Astrocyte (in vitro differentiated cells and primary cell): ENCODE results near the gene CDH8.

ENCODE experiments used
- EZH2 ChIP-seq: IDR thresholded peaks from 2 replicates; pipeline ENCODE4 v1.6.1; 2012; ENCODE audit warnings: mild to moderate bottlenecking, low read length, inconsistent platforms; ENCODE audit not compliant: insufficient read depth
- TF ChIP-seq, protein P1 (sequence below): IDR thresholded peaks from 2 replicates; pipeline ENCODE4 v1.5.1; 2011; ENCODE audit warnings: low read depth, mild to moderate bottlenecking, inconsistent platforms, low read length, moderate library complexity; ENCODE audit not compliant: insufficient read depth

DNA sequence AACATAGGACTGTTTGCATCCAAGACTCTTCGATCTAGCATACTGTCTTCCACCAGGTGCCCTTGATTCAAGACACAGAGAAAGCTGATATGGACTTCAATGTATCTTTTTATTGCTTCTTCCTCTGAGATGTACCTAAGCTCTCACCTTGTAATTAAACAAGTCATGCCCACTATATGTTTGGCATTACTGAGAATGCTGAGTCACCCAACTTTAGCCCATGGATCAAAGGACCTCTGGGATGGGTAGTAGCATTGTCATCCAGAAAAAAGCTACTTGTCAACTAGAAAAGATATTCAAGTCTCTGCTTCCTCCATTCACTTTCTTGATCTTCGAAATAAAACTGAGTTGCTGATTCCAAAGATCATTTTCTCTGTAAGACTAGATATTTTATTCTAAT lies 37.8 kb downstream of the CDH8 start:
- TF ChIP-seq, protein P1, sequence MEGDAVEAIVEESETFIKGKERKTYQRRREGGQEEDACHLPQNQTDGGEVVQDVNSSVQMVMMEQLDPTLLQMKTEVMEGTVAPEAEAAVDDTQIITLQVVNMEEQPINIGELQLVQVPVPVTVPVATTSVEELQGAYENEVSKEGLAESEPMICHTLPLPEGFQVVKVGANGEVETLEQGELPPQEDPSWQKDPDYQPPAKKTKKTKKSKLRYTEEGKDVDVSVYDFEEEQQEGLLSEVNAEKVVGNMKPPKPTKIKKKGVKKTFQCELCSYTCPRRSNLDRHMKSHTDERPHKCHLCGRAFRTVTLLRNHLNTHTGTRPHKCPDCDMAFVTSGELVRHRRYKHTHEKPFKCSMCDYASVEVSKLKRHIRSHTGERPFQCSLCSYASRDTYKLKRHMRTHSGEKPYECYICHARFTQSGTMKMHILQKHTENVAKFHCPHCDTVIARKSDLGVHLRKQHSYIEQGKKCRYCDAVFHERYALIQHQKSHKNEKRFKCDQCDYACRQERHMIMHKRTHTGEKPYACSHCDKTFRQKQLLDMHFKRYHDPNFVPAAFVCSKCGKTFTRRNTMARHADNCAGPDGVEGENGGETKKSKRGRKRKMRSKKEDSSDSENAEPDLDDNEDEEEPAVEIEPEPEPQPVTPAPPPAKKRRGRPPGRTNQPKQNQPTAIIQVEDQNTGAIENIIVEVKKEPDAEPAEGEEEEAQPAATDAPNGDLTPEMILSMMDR: no peak
- TF ChIP-seq EZH2: no peak
